ENCODE measurements around the gene CER1. TPM values are rescaled to one million over a fixed set of nuclear protein-coding genes. Genes with fewer than 3 reads are reported as not detected.

The CER1 gene
- polyA plus RNA-seq, 3 donors, result not detected

GRCh38 chr9:14710804-14711203 lies 11.7 kb downstream of the CER1 start:
- H3K36me3 Mint-ChIP-seq, result no peaks in the 10 kb centered on the region
- no peak for DNase-seq
- intact Hi-C loops (cut with micrococcal nuclease), result no loop called here

GRCh38 chr9:14706530-14707140 lies 15.9 kb downstream of the CER1 start:
- Histone ChIP-seq H2AFZ (ENCODE audit: insufficient read depth, low read depth, low read length, poor library complexity, severe bottlenecking) (no peak overlapping the region), H4K20me1 (ENCODE audit: insufficient read depth, low read length) (no peaks in the 10 kb centered on the region), H3K27ac (ENCODE audit: low read depth in 1 of 2, low read length in 2 of 2) (no peak overlapping the region), H3K79me2 (ENCODE audit: insufficient read depth, low read length) (no peaks in the 10 kb centered on the region), H3K4me3 (replicated peaks in 1 of 3; ENCODE audit: low read depth in 2 of 3, low read length in 3 of 3) (no peak overlapping the region), H3K4me1 (ENCODE audit: control insufficient read depth in 1 of 2, insufficient read depth in 2 of 2, low read length in 2 of 2) (no peaks in the 10 kb centered on the region), H3K27me3 (ENCODE audit: control insufficient read depth in 2 of 2, insufficient read depth in 2 of 2, low read length in 2 of 2) (peaks cover 28 to 71% of the 10 kb centered on the region in 2 donors), H3K9me3 (replicated peaks in 1 of 2; ENCODE audit: control insufficient read depth in 1 of 2, insufficient read depth in 1 of 2, low read length in 2 of 2) (peaks cover 11 to 35% of the 10 kb centered on the region in 2 donors), H3K4me2 (replicated peaks; ENCODE audit: extremely low read depth, low read length, poor library complexity, severe bottlenecking) (no peak overlapping the region), H3K9ac (ENCODE audit: insufficient read depth, low read length, poor library complexity, severe bottlenecking) (no peak overlapping the region), H3K36me3 (replicated peaks in 1 of 2; ENCODE audit: control insufficient read depth in 1 of 2, insufficient read depth in 2 of 2, low read length in 2 of 2) (no peaks in the 10 kb centered on the region)
- peaks cover 34 to 59% (median 36%) of the 10 kb centered on the region in 3 donors for H3K27me3 Mint-ChIP-seq (ENCODE audit: low read depth in 3 of 3)
- H3K27ac Mint-ChIP-seq, result no peak overlapping the region
- peaks cover 15 to 48% (median 36%) of the 10 kb centered on the region in 7 donors for H3K9me3 Mint-ChIP-seq
- H3K4me3 Mint-ChIP-seq, result no peak overlapping the region
- no CpG with 5 or more reads among the region's 5 CpGs for WGBS (ENCODE audit: insufficient coverage)
- intact Hi-C loops (cut with micrococcal nuclease), result no loop called here
- no peaks in the 10 kb centered on the region for H3K36me3 Mint-ChIP-seq
- DNase-seq, result no peak
- TF ChIP-seq CTCF (IDR thresholded peaks at IDR 0.05), result no peak
- peaks cover 4% of the 10 kb centered on the region for H3K4me1 Mint-ChIP-seq

More at GRCh38 chr9:14710804-14711203, 11.7 kb downstream of the CER1 start:
- H3K4me2 ChIP-seq (replicated peaks; ENCODE audit: extremely low read depth, low read length, poor library complexity, severe bottlenecking), result no peak overlapping the region
- no peak overlapping the region for H3K27ac Mint-ChIP-seq
- no peak overlapping the region for H2AFZ ChIP-seq (ENCODE audit: insufficient read depth, low read depth, low read length, poor library complexity, severe bottlenecking)
- no peak overlapping the region for H3K27ac ChIP-seq (ENCODE audit: low read depth in 1 of 2, low read length in 2 of 2)
- no peaks in the 10 kb centered on the region for H4K20me1 ChIP-seq (ENCODE audit: insufficient read depth, low read length)
- no peaks in the 10 kb centered on the region for H3K4me1 ChIP-seq (ENCODE audit: control insufficient read depth in 1 of 2, insufficient read depth in 2 of 2, low read length in 2 of 2)
- no peak overlapping the region for H3K9ac ChIP-seq (ENCODE audit: insufficient read depth, low read length, poor library complexity, severe bottlenecking)
- H3K4me3 ChIP-seq (replicated peaks in 1 of 3; ENCODE audit: low read depth in 2 of 3, low read length in 3 of 3), result no peak overlapping the region
- H3K4me3 Mint-ChIP-seq, result no peak overlapping the region
- peaks cover 18 to 50% of the 10 kb centered on the region in 2 donors for H3K27me3 ChIP-seq (ENCODE audit: control insufficient read depth in 2 of 2, insufficient read depth in 2 of 2, low read length in 2 of 2)
- no peaks in the 10 kb centered on the region for H3K79me2 ChIP-seq (ENCODE audit: insufficient read depth, low read length)
- H3K36me3 ChIP-seq (replicated peaks in 1 of 2; ENCODE audit: control insufficient read depth in 1 of 2, insufficient read depth in 2 of 2, low read length in 2 of 2), result no peaks in the 10 kb centered on the region
- peaks cover 25 to 37% (median 26%) of the 10 kb centered on the region in 3 donors for H3K27me3 Mint-ChIP-seq (ENCODE audit: low read depth in 3 of 3)
- TF ChIP-seq CTCF (IDR thresholded peaks at IDR 0.05), result no peak
- H3K9me3 ChIP-seq (replicated peaks in 1 of 2; ENCODE audit: control insufficient read depth in 1 of 2, insufficient read depth in 1 of 2, low read length in 2 of 2), result peaks cover 0 to 14% of the 10 kb centered on the region in 2 donors
- H3K4me1 Mint-ChIP-seq, result peaks cover 4% of the 10 kb centered on the region
- peaks cover 2 to 25% (median 10%) of the 10 kb centered on the region in 7 donors for H3K9me3 Mint-ChIP-seq
